Hypothalamus (tissue), 51 donors: ENCODE measurements around the gene PTPN3.

Experiments
- DNase-seq, 51 donors: peaks; one replicate each; lab custom pipeline; 2025; lab: John Stamatoyannopoulos, UW

Gene PTPN3

DNA sequence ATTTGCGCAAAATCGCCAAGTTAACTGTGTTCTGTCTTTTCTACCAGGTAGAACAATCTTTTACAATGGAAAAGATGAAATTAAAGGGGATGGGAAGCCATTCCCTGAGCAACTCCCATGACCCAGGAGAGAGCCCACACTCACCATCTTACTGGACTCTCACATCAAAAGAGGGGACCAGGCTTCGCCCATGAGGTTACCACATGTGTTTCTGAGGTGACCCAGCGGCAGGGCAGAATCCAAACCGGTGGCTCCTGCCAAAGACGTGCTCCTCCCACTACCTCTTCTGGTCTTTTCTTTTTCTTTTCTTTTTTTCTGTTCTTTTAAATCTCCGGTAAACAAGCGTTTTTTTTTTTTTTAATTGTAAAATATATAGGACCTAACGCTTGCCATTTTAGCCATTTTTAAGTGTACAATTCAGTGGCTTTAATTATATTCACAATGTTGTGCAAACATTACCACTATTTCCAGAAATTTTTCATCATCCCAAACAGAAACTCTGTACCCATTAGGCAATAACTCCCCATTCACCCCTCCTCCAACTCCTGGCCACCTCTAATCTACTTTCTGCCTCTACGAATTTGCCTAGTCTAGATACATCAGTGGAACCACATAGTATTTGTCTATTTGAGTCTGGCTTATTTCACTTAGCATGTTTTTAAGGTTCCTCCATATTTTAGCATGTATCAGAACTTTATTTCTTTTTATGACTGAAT, 19.3 kb downstream of the PTPN3 start:
- no peak for DNase-seq

- DNase-seq, result no peak
These were observed 20.0 kb downstream of the PTPN3 start for GRCh38 chr9:109478051-109478563.

GRCh38 chr9:109477258-109478050, 20.7 kb downstream of the PTPN3 start:
- DNase-seq, result no peak

- no peak for DNase-seq
These were observed 21.4 kb downstream of the PTPN3 start for GRCh38 chr9:109476642-109477257.

DNA sequence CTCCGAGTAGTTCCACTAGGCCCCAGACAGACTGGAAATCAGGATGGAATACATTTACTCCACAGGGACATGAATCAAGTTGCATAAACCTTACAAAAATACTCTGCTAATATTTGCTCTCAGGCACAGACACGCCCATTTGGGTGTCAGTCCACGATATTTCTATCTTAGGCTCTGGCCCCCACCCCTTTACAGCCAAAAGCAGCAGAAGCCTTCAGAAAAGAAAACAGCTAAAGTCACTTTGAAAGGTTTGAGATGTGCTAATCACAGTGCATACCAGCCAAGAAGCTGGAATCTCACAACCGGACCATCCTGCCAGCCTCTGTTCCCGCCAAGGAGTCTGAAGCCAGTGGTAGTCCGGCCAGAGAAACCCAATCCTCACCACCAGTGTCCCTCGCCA, 22.6 kb downstream of the PTPN3 start:
- DNase-seq, result no peak

- DNase-seq, result no peak
These were observed 23.2 kb downstream of the PTPN3 start for GRCh38 chr9:109474944-109475343.

DNA sequence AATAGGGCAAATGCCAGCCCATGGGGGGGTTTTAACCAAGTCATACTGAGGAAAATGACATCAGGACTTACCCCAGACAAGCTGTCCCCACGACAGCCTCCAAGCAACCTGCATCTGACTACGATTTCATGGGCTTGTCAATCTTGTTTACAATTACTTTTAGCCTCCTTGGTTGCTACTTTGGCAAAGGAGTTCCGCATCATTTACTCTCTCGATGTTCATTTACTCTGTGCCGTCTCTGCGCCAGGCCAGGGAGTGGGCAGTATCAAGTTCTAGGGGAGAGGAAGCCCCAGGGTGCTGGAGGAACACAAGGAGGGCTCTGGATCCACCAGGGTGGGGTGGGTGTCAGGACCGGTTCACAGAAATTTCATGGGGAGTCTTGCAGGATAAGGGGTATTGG, 23.9 kb downstream of the PTPN3 start:
- no peak for DNase-seq

GRCh38 chr9:109473329-109473728, 24.8 kb downstream of the PTPN3 start:
- no peak for DNase-seq

- no peak for DNase-seq
These were observed 26.4 kb downstream of the PTPN3 start for GRCh38 chr9:109471475-109472393.

- DNase-seq, result peak in 46 of 51 donors; percentile 2 to 83 (median 45)
These were observed 28.3 kb downstream of the PTPN3 start for GRCh38 chr9:109469646-109470358.

DNA sequence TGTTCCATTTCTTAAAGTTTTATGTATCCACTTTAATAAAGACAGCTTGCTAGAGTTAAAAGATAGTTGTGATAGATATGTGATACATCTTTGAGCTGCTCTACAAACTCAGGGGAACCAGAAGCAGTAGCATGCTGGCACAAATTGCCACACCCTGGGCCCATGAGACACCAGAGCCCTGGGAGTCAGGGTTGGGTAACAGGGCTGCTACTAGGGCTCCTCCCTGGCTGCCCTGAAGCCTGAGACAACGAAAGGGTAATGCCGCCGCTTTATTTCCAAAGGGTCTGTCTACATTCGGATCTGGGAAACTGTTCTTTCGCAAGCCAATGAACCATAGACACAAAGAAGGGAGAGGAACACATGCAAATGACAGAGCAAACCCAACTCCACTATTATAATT, 29.2 kb downstream of the PTPN3 start:
- no peak for DNase-seq

DNA sequence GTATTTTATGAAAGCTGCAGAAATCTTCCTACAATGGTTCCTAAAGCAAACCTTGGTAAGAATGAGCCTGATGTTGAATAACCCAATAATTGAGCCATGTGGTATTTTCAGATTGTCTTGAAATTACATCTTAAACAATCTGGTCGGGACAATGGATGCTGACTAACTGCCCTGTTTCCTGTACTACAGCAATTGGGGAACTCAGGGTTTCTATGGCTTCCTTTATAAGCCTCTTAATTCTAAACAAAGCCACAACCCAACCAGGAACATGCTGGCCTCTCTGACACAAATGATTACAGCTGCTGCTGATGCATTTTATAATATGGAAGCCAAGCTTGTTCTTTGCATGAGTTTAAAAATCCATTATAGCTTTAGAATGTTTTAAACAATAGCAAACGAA, 30.2 kb downstream of the PTPN3 start:
- DNase-seq, result no peak

GRCh38 chr9:109466623-109467590, 31.2 kb downstream of the PTPN3 start:
- DNase-seq, result peak in 1 of 51 donors; percentile 29

GRCh38 chr9:109463924-109464625, 34.0 kb downstream of the PTPN3 start:
- DNase-seq, result no peak

DNA sequence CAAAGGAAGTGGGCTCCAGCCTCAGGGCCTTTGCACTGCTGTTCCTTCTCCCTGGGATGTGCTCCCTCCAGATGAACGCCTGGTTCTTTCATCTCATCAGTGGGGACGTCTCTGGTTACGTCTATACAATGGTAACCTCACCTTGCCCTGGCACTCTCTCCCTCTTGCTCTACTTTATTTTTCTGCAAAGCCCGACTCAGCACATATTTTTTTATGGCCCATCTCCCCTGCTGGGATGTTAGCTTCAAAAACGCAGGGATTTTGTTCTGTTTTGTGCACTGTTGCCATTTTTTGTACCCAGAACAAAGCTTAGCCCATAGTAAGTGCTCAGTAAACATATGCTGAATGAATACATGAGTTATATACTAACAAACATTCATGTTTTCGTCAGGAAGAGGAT, 37.5 kb downstream of the PTPN3 start:
- no peak for DNase-seq

- DNase-seq, result no peak
These were observed 38.7 kb downstream of the PTPN3 start for GRCh38 chr9:109459423-109459822.

GRCh38 chr9:109458453-109459211, 39.5 kb downstream of the PTPN3 start:
- DNase-seq, result no peak
